UCSD-AML1 (cell line): ENCODE data around the gene TCEANC2.
A peak's percentile ranks its signal among the peaks of the same experiment; 100 is the strongest.

Source experiments
- DNase-seq: peaks from one replicate; lab custom pipeline; 2025; ENCODE audit not compliant: unreplicated experiment; lab: John Stamatoyannopoulos, UW

Gene TCEANC2

GRCh38 chr1:54110996-54111395 is 57.6 kb downstream of the TCEANC2 start:
- no peak for DNase-seq

- DNase-seq: no peak
Measured at GRCh38 chr1:54111624-54112023, 58.2 kb downstream of the TCEANC2 start.

- no peak for DNase-seq
Measured at GRCh38 chr1:54112027-54112426, 58.6 kb downstream of the TCEANC2 start.

GRCh38 chr1:54112705-54113368 is 59.4 kb downstream of the TCEANC2 start:
- no peak for DNase-seq

- no peak for DNase-seq
Measured at GRCh38 chr1:54114001-54114400, 60.6 kb downstream of the TCEANC2 start.

- no peak for DNase-seq
Measured at GRCh38 chr1:54114955-54115354, 61.5 kb downstream of the TCEANC2 start.

- no peak for DNase-seq
Measured at GRCh38 chr1:54115520-54115919, 62.1 kb downstream of the TCEANC2 start.

- DNase-seq: no peak
Measured at GRCh38 chr1:54117815-54118563, 64.6 kb downstream of the TCEANC2 start.

- no peak for DNase-seq
Measured at GRCh38 chr1:54118704-54119103, 65.3 kb downstream of the TCEANC2 start.

GRCh38 chr1:54120018-54120697 is 66.8 kb downstream of the TCEANC2 start:
- DNase-seq: no peak

GRCh38 chr1:54120698-54121481 is 67.5 kb downstream of the TCEANC2 start:
- DNase-seq: no peak

GRCh38 chr1:54121482-54122134 is 68.2 kb downstream of the TCEANC2 start:
- peak; percentile 85 for DNase-seq

GRCh38 chr1:54122135-54122751 is 68.8 kb downstream of the TCEANC2 start:
- DNase-seq: no peak

GRCh38 chr1:54122992-54123391 is 69.6 kb downstream of the TCEANC2 start:
- no peak for DNase-seq

GRCh38 chr1:54124472-54124871 is 71.1 kb downstream of the TCEANC2 start:
- DNase-seq: no peak

GRCh38 chr1:54124906-54125305 is 71.5 kb downstream of the TCEANC2 start:
- no peak for DNase-seq

- peak; percentile 48 for DNase-seq
Measured at GRCh38 chr1:54125386-54126070, 72.1 kb downstream of the TCEANC2 start.

- no peak for DNase-seq
Measured at GRCh38 chr1:54126271-54126815, 72.9 kb downstream of the TCEANC2 start.

- DNase-seq: no peak
Measured at GRCh38 chr1:54127594-54128300, 74.3 kb downstream of the TCEANC2 start.
